Skin of body (tissue), 2 donors: ENCODE data around the gene CRY2. TPM values are rescaled to one million over a fixed set of nuclear protein-coding genes. Genes with fewer than 3 reads are reported as not detected.

ENCODE experiments used
- DNase-seq: peaks from one replicate; lab custom pipeline; 2025; lab: John Stamatoyannopoulos, UW
- total RNA-seq: library from RNA; depleted of rRNA; stranded (reverse); fragments of >200 nt; gene quantifications from one replicate; pipeline ENCODE4 v1.2.3, GENCODE V29; 2014

Gene CRY2
- total RNA-seq, 1 donor from 2014 or later, result 50.6 TPM

GRCh38 chr11:45847911-45848316 is 639 bp downstream of the CRY2 start:
- DNase-seq, result peak; percentile 48

GRCh38 chr11:45848654-45849081 is 1.4 kb downstream of the CRY2 start:
- no peak for DNase-seq

DNA sequence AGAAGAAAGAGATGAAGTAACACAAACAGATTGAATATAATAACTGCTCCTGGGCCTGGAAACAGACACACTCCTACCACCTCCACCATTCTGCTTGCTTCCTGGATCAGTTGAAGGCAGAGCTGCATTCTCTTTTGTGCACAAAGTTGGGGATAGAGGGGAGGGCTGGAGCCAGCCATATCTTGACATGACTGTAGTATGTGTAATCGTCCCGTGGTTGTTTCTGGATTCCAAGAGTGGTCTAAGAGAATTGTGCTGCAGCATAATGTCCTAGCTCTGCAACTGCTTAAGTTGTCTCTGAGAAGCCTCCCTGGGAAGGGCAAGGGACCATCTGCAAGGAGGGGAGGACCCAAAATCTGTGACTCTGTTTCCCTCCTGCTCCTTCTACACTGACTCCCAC is 3.2 kb downstream of the CRY2 start:
- DNase-seq, result no peak

DNA sequence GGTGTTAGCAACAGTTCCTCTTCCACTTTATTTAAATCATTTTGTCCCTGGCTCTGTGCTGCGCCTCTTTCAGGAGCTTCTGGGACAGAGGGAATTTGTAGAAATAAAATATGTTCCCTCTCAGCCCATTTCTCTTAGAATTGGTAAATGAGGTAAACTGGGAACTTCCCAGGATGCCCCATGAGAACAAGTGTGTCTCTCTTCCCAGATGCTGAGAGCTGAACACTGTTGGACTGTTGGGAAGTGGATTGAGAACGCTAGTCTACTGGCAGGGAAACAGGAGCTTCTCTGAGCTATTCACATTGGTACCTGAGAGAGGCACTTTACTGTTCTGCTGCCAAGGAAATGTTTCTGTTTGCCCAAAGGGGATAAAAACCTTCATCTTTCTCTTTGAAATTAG is 4.0 kb downstream of the CRY2 start:
- DNase-seq, result no peak

DNA sequence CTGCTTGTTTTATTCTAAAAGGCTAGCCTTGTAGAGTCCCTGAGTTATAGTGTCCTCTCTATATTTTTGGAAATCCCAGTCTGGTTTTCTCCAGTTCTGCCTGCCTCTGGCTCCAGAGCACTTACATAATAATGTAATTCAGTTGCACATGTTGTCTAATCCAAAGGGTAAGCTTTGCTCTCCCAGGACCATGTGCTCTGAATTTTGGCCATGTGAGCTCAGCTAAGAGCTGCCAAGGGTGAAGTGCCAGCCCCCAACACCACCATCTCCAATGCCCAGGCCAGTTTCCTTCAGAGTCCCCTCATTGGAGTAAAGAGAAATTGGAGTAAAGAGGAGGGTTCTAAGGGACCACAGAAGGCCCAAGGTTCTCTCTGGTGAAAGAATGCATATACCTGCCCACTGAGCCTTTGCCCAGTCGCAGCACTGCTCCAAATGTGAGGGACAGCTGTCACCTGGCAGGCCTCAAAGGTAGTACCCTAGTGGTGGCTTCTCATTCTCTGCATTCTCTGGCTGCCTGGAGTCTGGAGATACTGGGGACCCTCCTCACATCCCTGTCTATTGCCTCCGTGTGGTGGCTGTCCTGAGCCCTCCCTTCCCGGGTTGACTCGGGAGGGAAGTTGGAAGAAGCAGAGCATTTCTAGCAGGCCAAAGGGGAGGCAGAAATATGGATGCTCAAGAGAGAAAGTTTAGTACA is 4.9 kb downstream of the CRY2 start:
- no peak for DNase-seq

DNA sequence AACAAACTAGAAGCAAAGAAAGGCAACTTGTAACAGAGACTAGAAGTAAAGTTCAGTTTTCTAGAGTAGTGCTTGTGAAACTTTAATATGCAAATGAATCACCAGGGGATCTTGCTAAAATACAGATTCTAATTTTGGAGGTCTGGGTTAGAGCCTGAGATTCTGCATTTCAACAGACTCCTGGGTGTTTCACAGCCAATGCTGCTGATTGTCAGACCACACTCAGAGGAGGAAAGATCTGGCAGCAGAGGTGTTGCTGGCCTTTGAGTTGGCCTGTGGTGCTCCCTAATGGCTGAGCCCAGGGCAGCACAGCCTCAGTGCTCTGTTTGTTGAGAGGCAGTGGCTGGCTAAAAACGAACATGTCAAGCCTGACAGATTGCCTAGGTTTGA is 5.4 kb downstream of the CRY2 start:
- DNase-seq, result no peak

- no peak for DNase-seq
Observed at GRCh38 chr11:45853332-45854219, 6.3 kb downstream of the CRY2 start.

DNA sequence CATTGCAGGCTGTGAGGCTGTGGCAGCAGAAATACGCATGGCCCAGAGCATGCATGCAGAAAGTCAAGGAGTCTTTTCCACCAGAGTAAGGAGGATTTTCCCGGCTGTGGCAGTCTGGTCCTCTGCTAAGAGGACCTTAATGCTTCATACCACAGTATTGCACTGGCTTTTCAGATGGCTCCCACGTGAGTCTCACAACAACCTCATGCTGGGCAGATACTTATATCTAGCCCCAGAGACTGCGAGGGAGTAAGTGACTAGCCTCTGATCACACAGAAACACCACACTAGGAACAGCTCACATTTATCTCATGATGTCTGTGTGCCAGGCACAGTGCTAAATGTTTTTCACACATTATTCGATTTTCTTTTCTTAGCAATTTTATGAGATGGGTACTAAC is 8.0 kb downstream of the CRY2 start:
- DNase-seq, result no peak

DNA sequence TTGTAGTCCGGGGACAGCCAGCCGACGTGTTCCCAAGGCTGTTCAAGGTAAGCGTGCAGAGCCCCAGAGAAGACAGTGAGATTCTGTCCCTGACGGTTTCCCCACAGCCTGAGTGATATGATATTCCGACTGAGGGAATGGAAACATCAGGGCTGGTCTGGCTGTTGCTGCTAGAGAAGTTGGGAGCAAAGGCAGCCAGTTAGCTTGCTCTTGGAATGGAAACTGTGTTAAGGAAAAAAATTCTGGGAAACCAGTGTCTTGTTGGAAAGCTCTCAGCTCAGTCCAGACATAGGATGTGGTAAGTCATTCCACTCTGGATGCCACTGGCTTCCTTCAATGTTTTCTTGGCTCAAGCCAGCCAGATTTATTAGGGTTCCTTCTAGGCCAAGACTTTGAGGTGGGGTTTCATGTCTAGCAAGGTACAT is 8.8 kb downstream of the CRY2 start:
- peak; percentile 69 for DNase-seq

DNA sequence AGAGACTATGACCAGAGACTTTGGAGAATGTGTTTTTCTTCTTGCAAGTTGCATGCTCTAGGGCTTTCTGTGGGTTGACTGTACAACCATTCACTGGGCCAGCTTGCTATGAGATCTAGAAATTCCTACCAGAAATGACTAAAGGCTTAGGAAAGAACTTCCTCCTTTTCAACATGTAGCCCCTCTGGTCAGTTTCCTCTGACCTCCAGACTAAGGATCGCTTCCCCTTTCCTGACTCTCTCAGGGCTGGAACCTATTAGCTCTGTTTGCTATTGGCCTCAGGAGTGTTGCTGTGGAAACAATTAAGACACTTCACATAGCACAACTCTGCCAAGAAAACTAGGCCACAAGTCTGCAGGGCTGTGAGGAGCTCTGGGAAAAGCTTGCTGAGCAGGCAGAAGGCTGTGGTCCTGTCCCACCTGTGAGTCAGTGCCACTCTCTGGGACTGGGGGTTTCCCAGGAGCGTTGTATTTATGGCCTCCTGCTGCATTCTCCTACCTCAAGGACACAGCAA is 10.7 kb downstream of the CRY2 start:
- DNase-seq, result peak; percentile 96

DNA sequence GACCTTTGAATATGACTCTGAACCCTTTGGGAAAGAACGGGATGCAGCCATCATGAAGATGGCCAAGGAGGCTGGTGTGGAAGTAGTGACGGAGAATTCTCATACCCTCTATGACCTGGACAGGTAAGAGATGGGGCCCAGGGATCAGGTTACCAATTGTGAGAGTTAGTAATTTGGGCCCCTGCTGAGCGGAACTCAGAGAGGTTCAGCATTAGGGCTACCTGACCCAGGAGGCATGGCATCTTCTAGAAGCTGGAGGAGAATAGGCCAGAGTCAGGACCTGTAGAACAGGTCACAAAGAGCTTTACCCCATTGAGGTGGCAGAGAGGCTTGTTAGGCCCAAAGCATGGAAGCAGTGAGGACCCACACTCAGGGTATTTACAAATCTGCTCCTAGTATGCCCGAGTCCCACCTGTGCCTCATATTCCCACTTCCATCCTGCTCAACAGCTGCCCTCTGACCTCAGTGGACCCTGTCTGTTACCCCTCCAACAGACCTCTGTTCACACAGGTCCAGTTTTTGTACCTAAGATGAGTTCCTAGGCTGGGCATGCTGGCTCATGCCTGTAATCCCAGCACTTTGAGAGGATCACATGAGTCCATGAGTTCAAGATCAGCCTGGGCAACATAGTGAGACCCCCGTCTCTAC is 11.6 kb downstream of the CRY2 start:
- no peak for DNase-seq

DNA sequence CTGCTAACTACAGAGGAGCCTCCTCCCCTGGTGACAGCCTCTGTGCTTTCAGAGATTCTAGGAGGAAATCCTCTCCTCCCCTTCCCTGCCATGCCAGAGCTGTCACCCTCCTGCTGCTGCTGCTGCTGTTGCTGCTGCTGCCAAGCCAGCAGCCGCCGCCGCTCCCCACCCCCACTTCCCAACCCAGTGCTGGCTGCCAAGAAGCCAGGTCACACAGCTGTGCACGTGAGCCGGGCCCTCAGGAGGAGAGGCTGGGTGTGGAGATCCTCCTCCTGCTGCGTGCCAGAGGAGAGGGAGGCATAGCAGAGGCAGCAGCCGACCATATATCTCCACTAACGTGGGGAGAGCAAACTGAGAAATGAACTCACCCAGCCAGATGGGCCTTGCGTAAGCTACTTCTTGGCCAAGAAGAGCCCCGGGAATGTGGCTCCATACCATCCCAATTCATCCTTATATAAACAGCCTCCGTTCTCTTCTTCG is 12.4 kb downstream of the CRY2 start:
- peak; percentile 94 for DNase-seq

- DNase-seq, result no peak
Observed at GRCh38 chr11:45860348-45860747, 13.1 kb downstream of the CRY2 start.

GRCh38 chr11:45860764-45861510 is 13.7 kb downstream of the CRY2 start:
- DNase-seq, result no peak

DNA sequence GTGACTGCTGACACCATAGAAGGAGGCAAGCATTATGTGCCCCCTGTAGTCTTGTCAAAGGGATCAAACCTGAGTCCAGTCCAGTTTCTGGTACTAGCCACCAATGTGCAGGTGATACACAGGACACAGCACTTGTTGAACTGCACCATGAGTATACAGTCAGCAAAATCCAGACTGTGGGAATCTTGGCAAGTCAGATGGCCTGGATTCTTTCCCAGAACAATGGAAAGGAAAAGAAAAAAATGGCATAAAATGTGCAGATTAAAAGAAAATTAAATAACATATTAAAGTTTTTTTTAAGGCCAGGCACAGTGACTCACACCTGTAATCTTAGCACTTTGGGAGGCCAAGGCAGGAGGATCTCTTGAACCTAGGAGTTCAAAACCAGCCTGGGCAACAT is 16.8 kb downstream of the CRY2 start:
- no peak for DNase-seq

DNA sequence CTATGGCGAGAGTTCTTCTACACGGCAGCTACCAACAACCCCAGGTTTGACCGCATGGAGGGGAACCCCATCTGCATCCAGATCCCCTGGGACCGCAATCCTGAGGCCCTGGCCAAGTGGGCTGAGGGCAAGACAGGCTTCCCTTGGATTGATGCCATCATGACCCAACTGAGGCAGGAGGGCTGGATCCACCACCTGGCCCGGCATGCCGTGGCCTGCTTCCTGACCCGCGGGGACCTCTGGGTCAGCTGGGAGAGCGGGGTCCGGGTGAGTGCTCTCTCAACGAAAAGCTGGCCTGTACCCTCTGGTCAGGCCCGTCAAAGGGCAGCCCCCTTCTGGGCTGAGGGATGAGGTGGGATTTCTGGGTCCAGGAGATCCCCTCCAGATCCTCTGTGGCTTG is 22.3 kb downstream of the CRY2 start:
- no peak for DNase-seq

- no peak for DNase-seq
Observed at GRCh38 chr11:45870706-45871105, 23.4 kb downstream of the CRY2 start.

GRCh38 chr11:45871638-45872037 is 24.4 kb downstream of the CRY2 start:
- DNase-seq, result no peak

- DNase-seq, result no peak
Observed at GRCh38 chr11:45872651-45873356, 25.5 kb downstream of the CRY2 start.

GRCh38 chr11:45876401-45876800 is 29.1 kb downstream of the CRY2 start:
- DNase-seq, result no peak

DNA sequence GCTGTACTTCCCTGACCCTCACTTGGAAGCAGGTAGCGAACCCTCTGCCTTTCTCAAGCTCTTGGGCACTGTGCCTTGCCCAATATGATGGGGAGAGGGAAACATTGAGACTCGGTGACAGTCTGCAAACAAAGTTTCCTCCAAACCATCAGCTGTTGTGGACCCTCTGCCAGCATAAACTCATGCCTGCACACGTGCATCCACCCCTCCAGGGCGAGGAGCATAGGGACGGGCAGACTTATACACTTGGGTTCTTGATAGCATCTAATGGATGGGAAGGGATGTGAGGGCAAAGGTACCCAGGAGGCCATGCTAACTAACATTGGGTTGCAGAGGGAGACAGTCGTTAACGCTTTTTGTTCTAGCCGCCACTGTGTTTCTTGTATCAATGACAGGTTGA is 29.9 kb downstream of the CRY2 start:
- no peak for DNase-seq
